AG08395 (cell line): ENCODE results near the gene CEBPZOS.
"Not testable (repeated sequence)": the region's sequence is repeated elsewhere in the genome, so short reads cannot be mapped to it uniquely, and the experiment has no call there.

ENCODE experiments used
- DNase-seq: peaks from one replicate; pipeline ENCODE4 v3.0.0; 2012; ENCODE audit warnings: mixed read lengths, low spot score

Gene CEBPZOS

GRCh38 chr2:37191253-37191652 is 5.0 kb upstream of the CEBPZOS start:
- no peak for DNase-seq

- no peak for DNase-seq
Observed at GRCh38 chr2:37191747-37192146, 4.5 kb upstream of the CEBPZOS start.

- no peak for DNase-seq
Observed at GRCh38 chr2:37192551-37192950, 3.7 kb upstream of the CEBPZOS start.

DNA sequence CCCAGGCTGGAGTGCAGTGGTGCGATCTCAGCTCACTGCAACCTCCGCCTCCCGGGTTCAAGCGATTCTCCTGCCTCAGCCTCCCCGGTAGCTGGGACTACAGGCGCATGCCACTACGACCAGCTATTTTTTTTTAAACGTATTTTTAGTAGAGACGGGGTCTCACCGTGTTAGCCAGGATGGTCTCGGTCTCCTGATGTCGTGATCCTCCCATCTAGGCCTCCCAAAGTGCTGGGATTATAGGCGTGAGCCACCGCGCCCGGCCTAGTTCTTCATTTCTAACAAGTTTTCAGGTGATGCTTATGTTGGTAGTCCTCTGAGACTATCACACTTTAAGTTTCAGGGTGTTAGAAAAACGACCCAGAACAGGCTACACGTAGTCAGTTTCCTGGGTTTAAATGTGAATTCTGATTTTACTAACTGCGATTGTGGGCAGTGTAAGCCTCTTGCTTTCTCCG is 405 bp upstream of the CEBPZOS start:
- DNase-seq: not testable (repeated sequence)

- DNase-seq: no peak
Observed at GRCh38 chr2:37198681-37199065, 2.4 kb downstream of the CEBPZOS start.

DNA sequence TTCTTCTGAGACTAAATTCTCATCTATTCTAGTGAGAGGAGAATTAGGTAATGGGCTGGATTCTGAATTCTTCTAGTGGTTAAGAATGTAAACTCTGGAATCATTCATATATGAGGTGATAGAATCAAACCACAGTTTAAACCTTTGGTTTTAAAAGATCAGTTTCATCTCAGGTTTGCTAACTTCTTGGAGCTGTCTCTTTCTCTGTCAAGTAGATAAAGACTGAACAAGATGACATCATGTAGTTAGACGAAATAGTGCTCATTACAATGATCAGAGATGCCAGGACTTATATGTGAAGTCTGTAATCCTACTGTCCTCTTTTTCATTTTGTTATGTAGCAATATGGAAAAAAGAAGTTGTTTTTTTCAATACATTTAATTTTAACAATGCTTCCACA is 4.9 kb downstream of the CEBPZOS start:
- no peak for DNase-seq

- DNase-seq: no peak
Observed at GRCh38 chr2:37201766-37202165, 5.5 kb downstream of the CEBPZOS start.

- no peak for DNase-seq
Observed at GRCh38 chr2:37203708-37204107, 7.4 kb downstream of the CEBPZOS start.

GRCh38 chr2:37205071-37205661 is 8.9 kb downstream of the CEBPZOS start:
- DNase-seq: not testable (repeated sequence)

GRCh38 chr2:37205689-37206341 is 9.5 kb downstream of the CEBPZOS start:
- DNase-seq: no peak

- not testable (repeated sequence) for DNase-seq
Observed at GRCh38 chr2:37206760-37207159, 10.5 kb downstream of the CEBPZOS start.

- no peak for DNase-seq
Observed at GRCh38 chr2:37211212-37211611, 14.9 kb downstream of the CEBPZOS start.

GRCh38 chr2:37211939-37212338 is 15.6 kb downstream of the CEBPZOS start:
- no peak for DNase-seq

DNA sequence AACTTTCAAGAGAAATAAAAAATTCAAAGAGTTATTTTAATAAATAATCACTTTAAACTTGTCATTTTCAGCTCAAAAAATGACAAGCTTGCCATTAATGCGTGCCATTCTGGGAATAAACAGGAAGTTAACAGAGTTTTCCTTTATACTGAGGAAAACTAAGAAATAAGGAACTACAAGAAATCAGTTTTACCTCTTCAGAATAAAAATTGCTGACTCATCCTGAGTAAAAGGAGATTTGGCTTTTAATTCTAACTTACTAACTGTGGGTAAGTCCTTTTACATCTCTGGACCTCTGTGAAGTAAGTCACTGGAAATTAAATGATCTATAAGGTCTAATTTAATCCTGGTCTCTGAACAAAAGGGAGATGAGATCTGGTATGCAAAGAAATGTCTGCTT is 19.0 kb downstream of the CEBPZOS start:
- no peak for DNase-seq

DNA sequence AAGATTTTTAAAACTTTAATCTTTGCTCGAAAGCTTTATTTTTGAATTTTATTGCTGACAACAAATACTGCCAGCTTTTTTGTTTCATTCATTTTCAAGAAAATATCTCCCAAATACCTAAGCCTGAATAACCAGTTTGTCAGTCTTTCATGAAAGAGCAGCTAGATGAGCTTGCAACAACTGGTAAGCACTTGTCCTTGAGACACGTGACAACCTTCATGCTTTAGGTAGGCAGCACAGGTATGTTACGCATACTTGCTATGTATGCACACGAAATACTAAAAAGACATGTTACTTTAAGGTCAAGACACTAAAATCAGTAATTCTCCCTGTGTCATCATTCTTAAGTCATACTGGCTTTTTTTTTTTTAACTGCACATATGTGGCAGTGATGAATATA is 22.8 kb downstream of the CEBPZOS start:
- no peak for DNase-seq

DNA sequence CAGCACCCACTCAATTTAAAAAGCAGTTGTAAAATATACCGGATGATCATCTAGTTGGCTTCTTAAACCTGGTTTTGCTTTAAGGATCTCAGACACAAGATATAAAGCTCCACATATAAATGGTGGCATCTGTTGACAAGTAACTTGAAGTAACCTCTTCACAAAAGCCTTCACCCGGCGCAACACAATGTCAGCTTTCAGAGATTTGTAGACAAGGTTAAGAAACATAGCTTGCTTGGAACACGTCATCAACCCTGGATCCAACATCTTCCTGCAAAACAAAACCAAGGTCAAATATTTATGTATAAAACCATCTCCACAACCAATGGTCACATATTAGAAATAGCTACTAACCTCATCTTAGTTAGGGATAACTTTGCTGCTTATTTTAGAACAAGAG is 26.8 kb downstream of the CEBPZOS start:
- no peak for DNase-seq

GRCh38 chr2:37224063-37224462 is 27.8 kb downstream of the CEBPZOS start:
- DNase-seq: no peak

DNA sequence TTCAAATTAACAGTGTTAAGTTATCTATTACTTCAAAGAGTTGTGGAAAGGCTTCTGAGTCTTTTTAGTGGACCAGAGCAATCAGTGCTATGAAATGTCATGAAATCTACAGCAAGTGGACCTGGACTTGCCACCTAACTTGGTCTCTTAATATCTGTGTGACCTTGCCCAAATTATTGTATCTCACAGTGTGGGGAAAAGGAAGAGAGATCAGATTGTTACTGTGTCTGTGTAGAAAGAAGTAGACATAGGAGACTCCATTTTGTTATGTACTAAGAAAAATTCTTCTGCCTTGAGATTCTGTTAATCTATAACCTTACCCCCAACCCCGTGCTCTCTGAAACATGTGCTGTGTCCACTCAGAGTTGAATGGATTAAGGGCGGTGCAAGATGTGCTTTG is 28.8 kb downstream of the CEBPZOS start:
- not testable (repeated sequence) for DNase-seq

DNA sequence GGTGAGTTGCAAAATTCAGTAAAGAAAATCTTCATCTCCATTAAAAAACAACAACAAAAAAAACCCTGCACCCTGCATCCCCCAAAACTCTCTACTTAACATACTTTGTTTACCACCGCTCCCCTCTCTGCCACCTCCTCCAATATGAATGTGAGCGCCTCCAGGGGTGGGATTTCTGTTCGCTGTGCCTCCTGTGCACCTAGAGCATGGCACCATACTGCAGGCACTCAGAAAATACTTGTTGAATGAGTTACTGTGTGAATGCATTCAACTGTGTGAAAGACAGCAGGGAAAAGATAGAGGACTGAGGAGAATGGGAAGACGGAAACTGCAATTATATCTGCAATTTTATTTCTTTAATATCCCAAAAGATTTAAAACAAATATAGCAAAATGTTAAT is 30.6 kb downstream of the CEBPZOS start:
- no peak for DNase-seq

DNA sequence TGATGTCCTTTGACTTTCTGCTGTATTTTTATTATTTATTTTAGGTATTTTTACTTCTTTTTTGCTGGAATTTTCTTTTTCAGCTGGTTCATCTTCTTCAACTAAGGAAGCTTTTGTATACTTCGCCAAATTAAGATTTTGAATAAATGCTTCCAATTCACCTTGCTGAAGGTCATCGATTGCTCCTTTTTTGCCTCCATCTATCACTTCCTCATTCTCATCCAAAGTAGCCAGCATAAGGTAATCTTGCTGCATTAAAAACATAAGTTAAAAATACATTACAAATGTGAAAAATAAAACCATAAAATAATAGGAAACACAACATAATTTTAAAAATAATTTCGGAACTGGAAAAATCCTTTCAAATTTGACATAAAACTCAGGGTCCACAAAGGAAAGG is 32.5 kb downstream of the CEBPZOS start:
- no peak for DNase-seq

DNA sequence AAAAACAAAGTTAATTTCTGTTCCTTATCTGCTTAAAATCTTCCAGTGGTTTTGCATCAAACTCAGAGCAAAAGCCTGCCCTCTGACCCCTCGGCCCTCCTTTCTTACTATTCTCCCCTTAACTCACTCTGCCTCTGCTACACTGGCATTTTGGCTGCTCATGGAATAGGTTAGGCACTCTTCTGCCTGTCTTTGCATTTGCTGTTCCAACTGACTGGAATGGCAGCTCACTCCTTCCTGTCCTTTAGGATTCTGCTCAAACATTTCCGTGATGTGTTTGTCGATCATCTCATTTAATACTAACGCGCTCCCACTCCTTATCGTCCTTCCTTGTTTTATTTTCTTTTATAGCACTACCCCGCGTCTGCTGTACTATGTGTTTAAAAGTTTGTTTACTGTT is 34.3 kb downstream of the CEBPZOS start:
- DNase-seq: peak; percentile 5

DNA sequence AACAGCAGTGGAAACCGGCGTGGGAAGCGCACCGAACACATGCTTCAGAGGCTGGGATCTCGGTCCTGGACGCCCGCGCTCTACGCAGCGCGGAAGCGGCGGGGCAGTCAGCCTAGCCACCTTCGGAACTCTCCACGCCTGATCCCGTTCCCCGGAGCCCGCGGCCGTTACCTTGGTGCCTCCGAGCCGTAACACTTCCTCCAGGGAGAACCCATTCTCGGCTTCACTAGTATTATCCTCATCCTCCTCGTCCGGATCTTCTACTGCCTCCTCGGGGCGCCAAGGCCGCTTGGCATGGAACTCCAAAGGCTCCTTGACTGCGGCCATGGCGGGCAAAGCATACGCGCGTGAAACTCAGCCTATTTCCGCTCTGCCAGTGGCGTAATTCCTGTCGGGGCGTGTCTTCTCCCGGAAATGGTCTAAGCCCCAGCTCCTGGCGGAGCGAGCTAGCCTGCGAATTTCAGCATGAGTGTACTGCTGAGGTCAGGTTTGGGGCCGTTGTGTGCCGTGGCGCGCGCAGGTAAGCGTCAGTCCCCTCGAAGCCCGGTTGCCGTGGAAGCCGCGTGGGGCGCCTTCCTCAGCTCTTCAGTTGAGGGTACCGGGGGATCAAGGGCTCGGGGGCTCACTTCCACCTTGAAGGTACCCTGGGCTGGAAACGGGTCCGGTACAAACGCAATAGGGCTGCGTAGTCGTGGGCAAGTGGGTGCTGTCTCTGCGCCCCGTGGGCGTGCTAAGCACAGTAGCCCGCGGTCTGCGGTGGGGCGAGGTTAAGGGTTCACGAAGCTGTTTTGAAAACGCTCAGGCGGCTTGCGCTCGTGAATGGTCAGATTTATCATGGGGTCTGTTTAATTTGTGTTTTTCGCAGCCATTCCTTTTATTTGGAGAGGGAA is 35.2 kb downstream of the CEBPZOS start, which contains the start of the genes CEBPZ and NDUFAF7:
Gene CEBPZ (minus strand): TSS at position 356 of the 890 bp plus-strand sequence. CDS start 29 bp downstream, at position 327.
Gene NDUFAF7 (plus strand): TSS at position 418 of the 890 bp plus-strand sequence. CDS start 48 bp downstream, at position 466.
- peak; percentile 94 for DNase-seq
